Gastrocnemius medialis (tissue), 4 donors: ENCODE measurements around the gene AKAP13. TPM values are rescaled to one million over a fixed set of nuclear protein-coding genes. Genes with fewer than 3 reads are reported as not detected.

Experiments
- ATAC-seq, 2 donors: fragments of 150-250 bp; one replicate each; pipeline ENCODE4 v1.9.1; 2016
- DNase-seq, 2 donors: peaks; one replicate each; pipeline ENCODE4 v3.0.0-alpha.2; 2019
- H3K27ac ChIP-seq, 4 donors: fragments of 200-600 bp; sonication (generic); 1 replicate in 1 of 4; 2 replicates in 3 of 4; pipeline ENCODE4 v1.5.1; 2016 to 2018; ENCODE audit warnings: mild to moderate bottlenecking in 2 of 4, moderate library complexity in 1 of 4
- H3K27me3 ChIP-seq, 3 donors: fragments of 200-600 bp; sonication (generic) in 2 of 3; 1 replicate in 1 of 3; 2 replicates in 2 of 3; pipeline versions ENCODE4 v1.5.1 to v1.6.0; 2016 to 2019; ENCODE audit warnings: mild to moderate bottlenecking in 1 of 3, moderate library complexity in 1 of 3
- H3K36me3 ChIP-seq, 2 donors: fragments of 200-600 bp; sonication (generic) in 1 of 2; one replicate each; pipeline ENCODE4 v1.5.1; 2017 to 2018
- H3K4me1 ChIP-seq, 2 donors: fragments of 200-600 bp; sonication (generic) in 1 of 2; one replicate each; pipeline ENCODE4 v1.5.1; 2016 to 2017; ENCODE audit warnings: mild to moderate bottlenecking in 2 of 2
- H3K4me3 ChIP-seq, 4 donors: fragments of 200-600 bp; sonication (generic) in 3 of 4; 1 replicate in 1 of 4; 2 replicates in 3 of 4; pipeline ENCODE4 v1.5.1; 2016 to 2019; ENCODE audit warnings: mild to moderate bottlenecking in 2 of 4
- H3K9me3 ChIP-seq, 3 donors: fragments of 200-600 bp; sonication (generic) in 2 of 3; 1 replicate in 1 of 3; 2 replicates in 2 of 3; pipeline ENCODE4 v1.5.1; 2016 to 2019
- CTCF ChIP-seq, 5 experiments: fragments of 450-650 bp in 3 of 5; fragments of 200-600 bp in 2 of 5; sonication (generic) in 2 of 5; IDR thresholded peaks in 4 of 5; conservative IDR thresholded peaks in 1 of 5; 1 replicate in 4 of 5; 2 replicates in 1 of 5; pipeline ENCODE4 v1.5.1; 2016 to 2019; ENCODE audit warnings: antibody characterized with exemption in 5 of 5, mild to moderate bottlenecking in 3 of 5, moderate library complexity in 3 of 5
- POLR2A ChIP-seq, 2 donors: fragments of 450-650 bp; IDR thresholded peaks; one replicate each; pipeline ENCODE4 v1.6.1; 2017; ENCODE audit warnings: antibody characterized with exemption in 2 of 2, mild to moderate bottlenecking in 2 of 2, moderate library complexity in 2 of 2
- in situ Hi-C, 4 donors: fragments of 200-750 bp; cut with MboI; loops; one replicate each; pipeline versions ENCODE4 v1.15.0 to v1.8.0; 2017; ENCODE audit warnings: low sequenced_read_pairs in 4 of 4
- intact Hi-C: fragments of 100-400 bp; cut with DNase I; formaldehyde crosslinking; loops from one replicate; pipeline ENCODE4 v1.15.1; 2023; ENCODE audit warnings: low total_unique reads
- total RNA-seq, 4 donors: library from RNA; depleted of rRNA; stranded (reverse); fragments of >200 nt; gene quantifications; one replicate each; pipeline versions ENCODE4 v1.1.0 to v1.2.3, GENCODE V29; 2016

The AKAP13 gene
- total RNA-seq, 4 donors from 2014 or later = 127 to 481 (median 172) TPM

GRCh38 chr15:85771271-85771670 lies 390.9 kb downstream of the AKAP13 start:
- ATAC-seq (no peak), DNase-seq (no peak)
- Histone ChIP-seq H3K36me3 (peaks cover 0 to 9% of the 10 kb centered on the region in 2 donors), H3K27me3 (no peaks in the 10 kb centered on the region), H3K9me3 (no peaks in the 10 kb centered on the region), H3K4me1 (peaks cover 26 to 28% of the 10 kb centered on the region in 2 donors), H3K27ac (peak overlapping the region; percentile 30 to 71 (median 52)), H3K4me3 (no peak overlapping the region)
- in situ Hi-C loops = no loop called here
- intact Hi-C loops = no loop called here
- TF ChIP-seq CTCF (IDR thresholded peaks at IDR 0.05 in 4 of 5, conservative IDR thresholded peaks at IDR 0.05 in 1 of 5) = no peak
- no peak for TF ChIP-seq POLR2A (IDR thresholded peaks at IDR 0.05)

GRCh38 chr15:85771781-85772445 lies 391.5 kb downstream of the AKAP13 start:
- DNase-seq (peak; percentile 46 to 71), ATAC-seq (peak; percentile 66 to 69)
- Histone ChIP-seq H3K27me3 (no peaks in the 10 kb centered on the region), H3K4me1 (peaks cover 23 to 26% of the 10 kb centered on the region in 2 donors), H3K4me3 (no peak overlapping the region), H3K36me3 (peaks cover 0 to 9% of the 10 kb centered on the region in 2 donors), H3K27ac (peak overlapping the region; percentile 30 to 74 (median 67)), H3K9me3 (no peaks in the 10 kb centered on the region)
- TF ChIP-seq CTCF (IDR thresholded peaks at IDR 0.05 in 4 of 5, conservative IDR thresholded peaks at IDR 0.05 in 1 of 5) (no peak), POLR2A (IDR thresholded peaks at IDR 0.05) (no peak)
- in situ Hi-C loops = no loop called here
- intact Hi-C loops = no loop called here

- ATAC-seq = peak; percentile 28 to 67
- in situ Hi-C loops = no loop called here
Measured at GRCh38 chr15:85772668-85773067, 392.3 kb downstream of the AKAP13 start.

GRCh38 chr15:85773249-85773648 lies 392.8 kb downstream of the AKAP13 start:
- no peak for DNase-seq
- intact Hi-C loops = no loop called here

More at GRCh38 chr15:85772668-85773067, 392.3 kb downstream of the AKAP13 start:
- Histone ChIP-seq H3K4me3 (no peak overlapping the region), H3K27ac (peak overlapping the region; percentile 30 to 74 (median 67)), H3K36me3 (peaks cover 0 to 9% of the 10 kb centered on the region in 2 donors), H3K27me3 (no peaks in the 10 kb centered on the region), H3K9me3 (no peaks in the 10 kb centered on the region), H3K4me1 (peaks cover 28 to 31% of the 10 kb centered on the region in 2 donors)
- peak in 1 of 2 donors; percentile 75 for DNase-seq
- intact Hi-C loops = no loop called here
- TF ChIP-seq POLR2A (IDR thresholded peaks at IDR 0.05) = no peak
- no peak for TF ChIP-seq CTCF (IDR thresholded peaks at IDR 0.05 in 4 of 5, conservative IDR thresholded peaks at IDR 0.05 in 1 of 5)

More at GRCh38 chr15:85773249-85773648, 392.8 kb downstream of the AKAP13 start:
- in situ Hi-C loops = no loop called here
- peaks cover 0 to 9% of the 10 kb centered on the region in 2 donors for H3K36me3 ChIP-seq
- H3K4me3 ChIP-seq = no peak overlapping the region
- H3K27me3 ChIP-seq = no peaks in the 10 kb centered on the region
- H3K27ac ChIP-seq = peak overlapping the region in 2 of 4 donors; percentile 71 to 74
- peaks cover 34 to 37% of the 10 kb centered on the region in 2 donors for H3K4me1 ChIP-seq
- no peak for ATAC-seq
- H3K9me3 ChIP-seq = no peaks in the 10 kb centered on the region
- no peak for TF ChIP-seq CTCF (IDR thresholded peaks at IDR 0.05 in 4 of 5, conservative IDR thresholded peaks at IDR 0.05 in 1 of 5)
- no peak for TF ChIP-seq POLR2A (IDR thresholded peaks at IDR 0.05)
